Gastrocnemius medialis (tissue), 4 donors: ENCODE measurements around the gene CYP3A4. TPM values are rescaled to one million over a fixed set of nuclear protein-coding genes. Genes with fewer than 3 reads are reported as not detected.
A peak's percentile ranks its signal among the peaks of the same experiment; 100 is the strongest.
"Not testable (repeated sequence)": the region's sequence is repeated elsewhere in the genome, so short reads cannot be mapped to it uniquely, and the experiment has no call there.

Source experiments
- ATAC-seq, 2 donors: fragments of 150-250 bp; one replicate each; pipeline ENCODE4 v1.9.1; 2016
- DNase-seq, 2 donors: peaks; one replicate each; pipeline ENCODE4 v3.0.0-alpha.2; 2019
- H3K27ac ChIP-seq, 4 donors: fragments of 200-600 bp; sonication (generic); 1 replicate in 1 of 4; 2 replicates in 3 of 4; pipeline ENCODE4 v1.5.1; 2016 to 2018; ENCODE audit warnings: mild to moderate bottlenecking in 2 of 4, moderate library complexity in 1 of 4
- H3K27me3 ChIP-seq, 3 donors: fragments of 200-600 bp; sonication (generic) in 2 of 3; 1 replicate in 1 of 3; 2 replicates in 2 of 3; pipeline versions ENCODE4 v1.5.1 to v1.6.0; 2016 to 2019; ENCODE audit warnings: mild to moderate bottlenecking in 1 of 3, moderate library complexity in 1 of 3
- H3K36me3 ChIP-seq, 2 donors: fragments of 200-600 bp; sonication (generic) in 1 of 2; one replicate each; pipeline ENCODE4 v1.5.1; 2017 to 2018
- H3K4me1 ChIP-seq, 2 donors: fragments of 200-600 bp; sonication (generic) in 1 of 2; one replicate each; pipeline ENCODE4 v1.5.1; 2016 to 2017; ENCODE audit warnings: mild to moderate bottlenecking in 2 of 2
- H3K4me3 ChIP-seq, 4 donors: fragments of 200-600 bp; sonication (generic) in 3 of 4; 1 replicate in 1 of 4; 2 replicates in 3 of 4; pipeline ENCODE4 v1.5.1; 2016 to 2019; ENCODE audit warnings: mild to moderate bottlenecking in 2 of 4
- H3K9me3 ChIP-seq, 3 donors: fragments of 200-600 bp; sonication (generic) in 2 of 3; 1 replicate in 1 of 3; 2 replicates in 2 of 3; pipeline ENCODE4 v1.5.1; 2016 to 2019
- CTCF ChIP-seq, 5 experiments: fragments of 450-650 bp in 3 of 5; fragments of 200-600 bp in 2 of 5; sonication (generic) in 2 of 5; IDR thresholded peaks in 4 of 5; conservative IDR thresholded peaks in 1 of 5; 1 replicate in 4 of 5; 2 replicates in 1 of 5; pipeline ENCODE4 v1.5.1; 2016 to 2019; ENCODE audit warnings: antibody characterized with exemption in 5 of 5, mild to moderate bottlenecking in 3 of 5, moderate library complexity in 3 of 5
- POLR2A ChIP-seq, 2 donors: fragments of 450-650 bp; IDR thresholded peaks; one replicate each; pipeline ENCODE4 v1.6.1; 2017; ENCODE audit warnings: antibody characterized with exemption in 2 of 2, mild to moderate bottlenecking in 2 of 2, moderate library complexity in 2 of 2
- in situ Hi-C, 4 donors: fragments of 200-750 bp; cut with MboI; loops; one replicate each; pipeline versions ENCODE4 v1.15.0 to v1.8.0; 2017; ENCODE audit warnings: low sequenced_read_pairs in 4 of 4
- intact Hi-C: fragments of 100-400 bp; cut with DNase I; formaldehyde crosslinking; loops from one replicate; pipeline ENCODE4 v1.15.1; 2023; ENCODE audit warnings: low total_unique reads
- total RNA-seq, 4 donors: library from RNA; depleted of rRNA; stranded (reverse); fragments of >200 nt; gene quantifications; one replicate each; pipeline versions ENCODE4 v1.1.0 to v1.2.3, GENCODE V29; 2016

CYP3A4 gene
- total RNA-seq, 4 donors from 2014 or later: 0.71 to 107 (median 2.2) TPM; not detected in 1

GRCh38 chr7:99748846-99749579 lies 35.0 kb downstream of the CYP3A4 start:
- Histone ChIP-seq H3K27ac (no peak overlapping the region), H3K9me3 (no peaks in the 10 kb centered on the region), H3K36me3 (no peaks in the 10 kb centered on the region), H3K4me1 (peaks cover 0 to 12% of the 10 kb centered on the region in 2 donors), H3K4me3 (no peak overlapping the region), H3K27me3 (no peaks in the 10 kb centered on the region)
- DNase-seq: no peak
- intact Hi-C loops (no loop called here), in situ Hi-C loops (no loop called here)
- no peak for ATAC-seq
- no peak for TF ChIP-seq POLR2A (IDR thresholded peaks at IDR 0.05)
- TF ChIP-seq CTCF (IDR thresholded peaks at IDR 0.05 in 4 of 5, conservative IDR thresholded peaks at IDR 0.05 in 1 of 5): no peak

- DNase-seq, ATAC-seq, H3K9me3 ChIP-seq, H3K27me3 ChIP-seq, H3K27ac ChIP-seq, H3K36me3 ChIP-seq, in situ Hi-C loops, H3K4me3 ChIP-seq, intact Hi-C loops: not testable (repeated sequence)
- H3K4me1 ChIP-seq: peaks cover under 1 to 10% of the 10 kb centered on the region in 2 donors
Observed at GRCh38 chr7:99746915-99747314, 37.1 kb downstream of the CYP3A4 start.

- intact Hi-C loops, ATAC-seq, in situ Hi-C loops: not testable (repeated sequence)
Observed at GRCh38 chr7:99745395-99745794, 38.6 kb downstream of the CYP3A4 start.

GRCh38 chr7:99742737-99743394 lies 41.1 kb downstream of the CYP3A4 start:
- no peak for TF ChIP-seq CTCF (IDR thresholded peaks at IDR 0.05 in 4 of 5, conservative IDR thresholded peaks at IDR 0.05 in 1 of 5)
- no peak for TF ChIP-seq POLR2A (IDR thresholded peaks at IDR 0.05)
- ATAC-seq (no peak), DNase-seq (no peak)
- H3K36me3 ChIP-seq: no peaks in the 10 kb centered on the region
- H3K9me3 ChIP-seq: no peaks in the 10 kb centered on the region
- H3K4me1 ChIP-seq: peaks cover 17 to 24% of the 10 kb centered on the region in 2 donors
- no peak overlapping the region for H3K4me3 ChIP-seq
- intact Hi-C loops: no loop called here
- no peaks in the 10 kb centered on the region for H3K27me3 ChIP-seq
- in situ Hi-C loops: no loop called here
- no peak overlapping the region for H3K27ac ChIP-seq

More at GRCh38 chr7:99745395-99745794, 38.6 kb downstream of the CYP3A4 start:
- H3K27me3 ChIP-seq, H3K27ac ChIP-seq, H3K9me3 ChIP-seq, DNase-seq, H3K36me3 ChIP-seq, H3K4me3 ChIP-seq: not testable (repeated sequence)
- H3K4me1 ChIP-seq: peaks cover 14% of the 10 kb centered on the region in 2 donors

- intact Hi-C loops: loop anchor here (2.0 kb wide), 1 partner anchor 47 kb away; no protein-coding TSS in a partner anchor
- no peak overlapping the region for H3K4me3 ChIP-seq
- no peak for TF ChIP-seq CTCF (IDR thresholded peaks at IDR 0.05 in 4 of 5, conservative IDR thresholded peaks at IDR 0.05 in 1 of 5)
- peak overlapping the region; percentile 78 to 84 (median 80) for H3K27ac ChIP-seq
- ATAC-seq (no peak), DNase-seq (no peak)
- in situ Hi-C loops: no loop called here
- no peaks in the 10 kb centered on the region for H3K9me3 ChIP-seq
- peaks cover 24 to 30% of the 10 kb centered on the region in 2 donors for H3K4me1 ChIP-seq
- H3K36me3 ChIP-seq: no peaks in the 10 kb centered on the region
- H3K27me3 ChIP-seq: no peaks in the 10 kb centered on the region
Observed at GRCh38 chr7:99741441-99741795, 42.6 kb downstream of the CYP3A4 start.
